SK-N-SH treated with all-trans-retinoic acid at 6 μM for 48 hours (cell line): ENCODE results near the gene FUNDC2.

Source experiments
- CREB5 ChIP-seq: fragments of 250-450 bp; sonication (Bioruptor Pico); IDR thresholded peaks from 2 replicates; pipeline ENCODE4 v1.5.1; 2020; ENCODE audit warnings: low read depth, mild to moderate bottlenecking, moderate library complexity
- CSDC2 ChIP-seq: fragments of 250-450 bp; sonication (Bioruptor Pico); IDR thresholded peaks from 2 replicates; pipeline ENCODE4 v1.5.0; 2020; ENCODE audit warnings: mild to moderate bottlenecking, moderate library complexity
- ESRRG ChIP-seq: fragments of 250-450 bp; sonication (Bioruptor Pico); IDR thresholded peaks from 2 replicates; pipeline ENCODE4 v1.6.1; 2021; ENCODE audit warnings: mild to moderate bottlenecking
- SNAI2 ChIP-seq: fragments of 250-450 bp; sonication (Bioruptor Pico); IDR thresholded peaks from 2 replicates; pipeline ENCODE4 v1.5.0; 2020; ENCODE audit warnings: mild to moderate bottlenecking, moderate library complexity
- TCF4 ChIP-seq: fragments of 250-450 bp; sonication (Bioruptor Pico); IDR thresholded peaks from 2 replicates; pipeline ENCODE4 v1.8.0; 2021; ENCODE audit warnings: mild to moderate bottlenecking, moderate library complexity, borderline replicate concordance
- ZC3H10 ChIP-seq: fragments of 250-450 bp; sonication (Bioruptor Pico); IDR thresholded peaks from 2 replicates; pipeline ENCODE4 v1.5.1; 2021; ENCODE audit warnings: mild to moderate bottlenecking, moderate library complexity
- ZFP3 ChIP-seq: fragments of 250-450 bp; sonication (Bioruptor Pico); IDR thresholded peaks from 2 replicates; pipeline ENCODE4 v1.5.0; 2020; ENCODE audit warnings: mild to moderate bottlenecking, moderate library complexity
- ZFP30 ChIP-seq: fragments of 450-650 bp; formaldehyde crosslinking; IDR thresholded peaks from 2 replicates; pipeline ENCODE4 v1.5.0; 2022; ENCODE audit warnings: mild to moderate bottlenecking, moderate library complexity
- TF ChIP-seq, protein P1 (sequence below): fragments of 250-450 bp; sonication (Bioruptor Pico); IDR thresholded peaks from 2 replicates; pipeline ENCODE4 v1.8.0; 2020; ENCODE audit warnings: mild to moderate bottlenecking, moderate library complexity, borderline replicate concordance
- TF ChIP-seq, protein P2 (sequence below): fragments of 250-450 bp; sonication (Bioruptor Pico); IDR thresholded peaks from 2 replicates; pipeline ENCODE4 v1.5.1; 2021; ENCODE audit warnings: mild to moderate bottlenecking, moderate library complexity

DNA sequence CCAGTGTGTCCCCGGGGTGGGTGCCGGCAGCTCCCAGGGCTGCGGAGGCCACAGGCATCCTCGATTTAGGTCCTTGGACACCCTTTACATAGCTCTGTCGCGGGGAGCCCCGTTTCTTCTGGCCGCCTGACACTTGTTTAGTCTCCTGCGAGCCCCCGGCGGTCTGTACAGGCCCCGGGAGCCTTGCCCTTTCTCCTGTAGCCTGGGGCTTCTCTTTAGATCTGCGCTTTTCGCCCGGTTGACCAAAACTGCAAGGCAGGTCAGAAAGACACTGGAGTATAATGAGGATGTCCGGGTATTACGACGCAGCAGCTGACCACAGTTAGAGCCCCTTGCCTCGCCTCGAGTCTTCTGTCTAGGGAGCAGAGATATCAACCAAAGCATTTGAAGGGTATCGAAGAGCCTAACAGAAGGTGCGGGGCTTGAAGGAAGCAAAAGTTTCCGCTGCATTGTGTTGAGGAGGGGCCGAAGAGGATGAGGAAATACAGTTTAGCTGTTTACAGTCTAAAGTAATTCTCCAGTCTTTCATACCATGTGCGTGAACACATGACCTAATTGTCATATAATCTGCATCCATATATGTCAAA is 45.1 kb downstream of the FUNDC2 start:
- TF ChIP-seq CREB5 (CRISPR knock-in tag): no peak
- no peak for TF ChIP-seq ESRRG (CRISPR knock-in tag)
- no peak for TF ChIP-seq ZC3H10 (CRISPR knock-in tag)
- TF ChIP-seq CSDC2 (CRISPR knock-in tag): no peak
- no peak for TF ChIP-seq TCF4 (CRISPR knock-in tag)
- TF ChIP-seq, protein P1, sequence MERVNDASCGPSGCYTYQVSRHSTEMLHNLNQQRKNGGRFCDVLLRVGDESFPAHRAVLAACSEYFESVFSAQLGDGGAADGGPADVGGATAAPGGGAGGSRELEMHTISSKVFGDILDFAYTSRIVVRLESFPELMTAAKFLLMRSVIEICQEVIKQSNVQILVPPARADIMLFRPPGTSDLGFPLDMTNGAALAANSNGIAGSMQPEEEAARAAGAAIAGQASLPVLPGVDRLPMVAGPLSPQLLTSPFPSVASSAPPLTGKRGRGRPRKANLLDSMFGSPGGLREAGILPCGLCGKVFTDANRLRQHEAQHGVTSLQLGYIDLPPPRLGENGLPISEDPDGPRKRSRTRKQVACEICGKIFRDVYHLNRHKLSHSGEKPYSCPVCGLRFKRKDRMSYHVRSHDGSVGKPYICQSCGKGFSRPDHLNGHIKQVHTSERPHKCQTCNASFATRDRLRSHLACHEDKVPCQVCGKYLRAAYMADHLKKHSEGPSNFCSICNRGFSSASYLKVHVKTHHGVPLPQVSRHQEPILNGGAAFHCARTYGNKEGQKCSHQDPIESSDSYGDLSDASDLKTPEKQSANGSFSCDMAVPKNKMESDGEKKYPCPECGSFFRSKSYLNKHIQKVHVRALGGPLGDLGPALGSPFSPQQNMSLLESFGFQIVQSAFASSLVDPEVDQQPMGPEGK (CRISPR knock-in tag): no peak
- TF ChIP-seq, protein P2, sequence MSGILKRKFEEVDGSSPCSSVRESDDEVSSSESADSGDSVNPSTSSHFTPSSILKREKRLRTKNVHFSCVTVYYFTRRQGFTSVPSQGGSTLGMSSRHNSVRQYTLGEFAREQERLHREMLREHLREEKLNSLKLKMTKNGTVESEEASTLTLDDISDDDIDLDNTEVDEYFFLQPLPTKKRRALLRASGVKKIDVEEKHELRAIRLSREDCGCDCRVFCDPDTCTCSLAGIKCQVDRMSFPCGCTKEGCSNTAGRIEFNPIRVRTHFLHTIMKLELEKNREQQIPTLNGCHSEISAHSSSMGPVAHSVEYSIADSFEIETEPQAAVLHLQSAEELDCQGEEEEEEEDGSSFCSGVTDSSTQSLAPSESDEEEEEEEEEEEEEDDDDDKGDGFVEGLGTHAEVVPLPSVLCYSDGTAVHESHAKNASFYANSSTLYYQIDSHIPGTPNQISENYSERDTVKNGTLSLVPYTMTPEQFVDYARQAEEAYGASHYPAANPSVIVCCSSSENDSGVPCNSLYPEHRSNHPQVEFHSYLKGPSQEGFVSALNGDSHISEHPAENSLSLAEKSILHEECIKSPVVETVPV (CRISPR knock-in tag): no peak
- TF ChIP-seq SNAI2 (CRISPR knock-in tag): no peak
- TF ChIP-seq ZFP3 (CRISPR knock-in tag): no peak
- no peak for TF ChIP-seq ZFP30 (CRISPR knock-in tag)
